ENCODE data around the gene STK17B.
A peak's percentile ranks its signal among the peaks of the same experiment; 100 is the strongest.

STK17B gene

GRCh38 chr2:196163285-196163684, 8.1 kb downstream of the STK17B start:
- TF ChIP-seq POLR2A (IDR thresholded peaks at IDR 0.05; ENCODE audit: low read depth, low read length) (no peak), PAX5 (IDR thresholded peaks at IDR 0.05; ENCODE audit: insufficient read depth, low read length, severe bottlenecking) (no peak), POU2F2 (IDR thresholded peaks at IDR 0.05; ENCODE audit: low read depth, low read length) (no peak), POLR2AphosphoS5 (IDR thresholded peaks at IDR 0.05; ENCODE audit: low read depth, low read length) (no peak), SPI1 (IDR thresholded peaks at IDR 0.05; ENCODE audit: low read depth, low read length) (no peak), TAF1 (IDR thresholded peaks at IDR 0.05; ENCODE audit: low read depth, low read length) (no peak)
- FAIRE-seq (no peak), DNase-seq (ENCODE audit: insufficient read length, low spot score) (no peak)

- FAIRE-seq = peak; percentile 65
- DNase-seq (ENCODE audit: insufficient read length, low spot score) = no peak
- TF ChIP-seq PAX5 (IDR thresholded peaks at IDR 0.05; ENCODE audit: insufficient read depth, low read length, severe bottlenecking) = no peak
- TF ChIP-seq TAF1 (IDR thresholded peaks at IDR 0.05; ENCODE audit: low read depth, low read length) = no peak
- no peak for TF ChIP-seq POU2F2 (IDR thresholded peaks at IDR 0.05; ENCODE audit: low read depth, low read length)
Observed at GRCh38 chr2:196162586-196163175, 8.7 kb downstream of the STK17B start.

GRCh38 chr2:196160946-196161345, 10.4 kb downstream of the STK17B start:
- FAIRE-seq (no peak), DNase-seq (ENCODE audit: insufficient read length, low spot score) (no peak)
- TF ChIP-seq POU2F2 (IDR thresholded peaks at IDR 0.05; ENCODE audit: low read depth, low read length) (no peak), POLR2AphosphoS5 (IDR thresholded peaks at IDR 0.05; ENCODE audit: low read depth, low read length) (no peak), POLR2A (IDR thresholded peaks at IDR 0.05; ENCODE audit: low read depth, low read length) (no peak), PAX5 (IDR thresholded peaks at IDR 0.05; ENCODE audit: insufficient read depth, low read length, severe bottlenecking) (no peak), TAF1 (IDR thresholded peaks at IDR 0.05; ENCODE audit: low read depth, low read length) (no peak), SPI1 (IDR thresholded peaks at IDR 0.05; ENCODE audit: low read depth, low read length) (no peak)

- DNase-seq (ENCODE audit: insufficient read length, low spot score) (no peak), FAIRE-seq (peak; percentile 93)
- TF ChIP-seq POU2F2 (IDR thresholded peaks at IDR 0.05; ENCODE audit: low read depth, low read length) = peak; percentile 71
- TF ChIP-seq POLR2A (IDR thresholded peaks at IDR 0.05; ENCODE audit: low read depth, low read length) = no peak
- peak; percentile 45 for TF ChIP-seq SPI1 (IDR thresholded peaks at IDR 0.05; ENCODE audit: low read depth, low read length)
- no peak for TF ChIP-seq PAX5 (IDR thresholded peaks at IDR 0.05; ENCODE audit: insufficient read depth, low read length, severe bottlenecking)
Observed at GRCh38 chr2:196160101-196160500, 11.3 kb downstream of the STK17B start.

- TF ChIP-seq POU2F2 (IDR thresholded peaks at IDR 0.05; ENCODE audit: low read depth, low read length) (no peak), POLR2AphosphoS5 (IDR thresholded peaks at IDR 0.05; ENCODE audit: low read depth, low read length) (peak; percentile 30; the same call in 1 of the 2 replicates)
- no peak for DNase-seq (ENCODE audit: insufficient read length, low spot score)
- peak; percentile 64 for FAIRE-seq
Observed at GRCh38 chr2:196159221-196159892, 12.0 kb downstream of the STK17B start.

GRCh38 chr2:196155575-196155974, 15.8 kb downstream of the STK17B start:
- FAIRE-seq (peak; percentile 81), DNase-seq (ENCODE audit: insufficient read length, low spot score) (no peak)
- TF ChIP-seq SPI1 (IDR thresholded peaks at IDR 0.05; ENCODE audit: low read depth, low read length) (no peak), POLR2AphosphoS5 (IDR thresholded peaks at IDR 0.05; ENCODE audit: low read depth, low read length) (no peak), TAF1 (IDR thresholded peaks at IDR 0.05; ENCODE audit: low read depth, low read length) (no peak), POLR2A (IDR thresholded peaks at IDR 0.05; ENCODE audit: low read depth, low read length) (no peak), PAX5 (IDR thresholded peaks at IDR 0.05; ENCODE audit: insufficient read depth, low read length, severe bottlenecking) (no peak), POU2F2 (IDR thresholded peaks at IDR 0.05; ENCODE audit: low read depth, low read length) (no peak)

- no peak for TF ChIP-seq POLR2AphosphoS5 (IDR thresholded peaks at IDR 0.05; ENCODE audit: low read depth, low read length)
- no peak for TF ChIP-seq SPI1 (IDR thresholded peaks at IDR 0.05; ENCODE audit: low read depth, low read length)
- TF ChIP-seq TAF1 (IDR thresholded peaks at IDR 0.05; ENCODE audit: low read depth, low read length) = no peak
- TF ChIP-seq PAX5 (IDR thresholded peaks at IDR 0.05; ENCODE audit: insufficient read depth, low read length, severe bottlenecking) = no peak
- TF ChIP-seq POLR2A (IDR thresholded peaks at IDR 0.05; ENCODE audit: low read depth, low read length) = no peak
- TF ChIP-seq POU2F2 (IDR thresholded peaks at IDR 0.05; ENCODE audit: low read depth, low read length) = no peak
- FAIRE-seq = no peak
- no peak for DNase-seq (ENCODE audit: insufficient read length, low spot score)
Observed at GRCh38 chr2:196153480-196153879, 17.9 kb downstream of the STK17B start.

- FAIRE-seq = no peak
- no peak for DNase-seq (ENCODE audit: insufficient read length, low spot score)
- TF ChIP-seq TAF1 (IDR thresholded peaks at IDR 0.05; ENCODE audit: low read depth, low read length) (no peak), SPI1 (IDR thresholded peaks at IDR 0.05; ENCODE audit: low read depth, low read length) (peak; percentile 23; the same call in 1 of the 2 replicates), POU2F2 (IDR thresholded peaks at IDR 0.05; ENCODE audit: low read depth, low read length) (no peak), PAX5 (IDR thresholded peaks at IDR 0.05; ENCODE audit: insufficient read depth, low read length, severe bottlenecking) (no peak), POLR2A (IDR thresholded peaks at IDR 0.05; ENCODE audit: low read depth, low read length) (no peak)
Observed at GRCh38 chr2:196149948-196150347, 21.4 kb downstream of the STK17B start.

- DNase-seq (ENCODE audit: insufficient read length, low spot score) = no peak
- no peak for TF ChIP-seq POU2F2 (IDR thresholded peaks at IDR 0.05; ENCODE audit: low read depth, low read length)
- no peak for TF ChIP-seq POLR2AphosphoS5 (IDR thresholded peaks at IDR 0.05; ENCODE audit: low read depth, low read length)
- TF ChIP-seq PAX5 (IDR thresholded peaks at IDR 0.05; ENCODE audit: insufficient read depth, low read length, severe bottlenecking) = no peak
- no peak for TF ChIP-seq POLR2A (IDR thresholded peaks at IDR 0.05; ENCODE audit: low read depth, low read length)
- TF ChIP-seq SPI1 (IDR thresholded peaks at IDR 0.05; ENCODE audit: low read depth, low read length) = no peak
- no peak for TF ChIP-seq TAF1 (IDR thresholded peaks at IDR 0.05; ENCODE audit: low read depth, low read length)
- FAIRE-seq = no peak
Observed at GRCh38 chr2:196148736-196149135, 22.6 kb downstream of the STK17B start.

GRCh38 chr2:196145256-196145655, 26.1 kb downstream of the STK17B start:
- FAIRE-seq = no peak

More at GRCh38 chr2:196145256-196145655, 26.1 kb downstream of the STK17B start:
- no peak for DNase-seq (ENCODE audit: insufficient read length, low spot score)
- no peak for TF ChIP-seq PAX5 (IDR thresholded peaks at IDR 0.05; ENCODE audit: insufficient read depth, low read length, severe bottlenecking)
- no peak for TF ChIP-seq TAF1 (IDR thresholded peaks at IDR 0.05; ENCODE audit: low read depth, low read length)
- no peak for TF ChIP-seq POU2F2 (IDR thresholded peaks at IDR 0.05; ENCODE audit: low read depth, low read length)
- no peak for TF ChIP-seq SPI1 (IDR thresholded peaks at IDR 0.05; ENCODE audit: low read depth, low read length)
- no peak for TF ChIP-seq POLR2A (IDR thresholded peaks at IDR 0.05; ENCODE audit: low read depth, low read length)
- TF ChIP-seq POLR2AphosphoS5 (IDR thresholded peaks at IDR 0.05; ENCODE audit: low read depth, low read length) = no peak
